Measurements from ENCODE around the gene ITSN1.
"Not testable (repeated sequence)": the region's sequence is repeated elsewhere in the genome, so short reads cannot be mapped to it uniquely, and the experiment has no call there.

ITSN1 gene

GRCh38 chr21:33651965-33652680 lies 9.8 kb downstream of the ITSN1 start:
- DNase-seq (ENCODE audit: low read depth), result no peak

- DNase-seq (ENCODE audit: low read depth), result no peak
Observed at GRCh38 chr21:33654412-33654811, 12.1 kb downstream of the ITSN1 start.

- DNase-seq (ENCODE audit: low read depth), result no peak
Observed at GRCh38 chr21:33655588-33656221, 13.4 kb downstream of the ITSN1 start.

GRCh38 chr21:33657124-33657820 lies 15.0 kb downstream of the ITSN1 start:
- DNase-seq (ENCODE audit: low read depth), result no peak

GRCh38 chr21:33658919-33659567 lies 16.7 kb downstream of the ITSN1 start:
- DNase-seq (ENCODE audit: low read depth), result no peak

- DNase-seq (ENCODE audit: low read depth), result no peak
Observed at GRCh38 chr21:33659568-33659949, 17.3 kb downstream of the ITSN1 start.

GRCh38 chr21:33660406-33660805 lies 18.1 kb downstream of the ITSN1 start:
- DNase-seq (ENCODE audit: low read depth), result no peak

GRCh38 chr21:33661146-33661545 lies 18.8 kb downstream of the ITSN1 start:
- DNase-seq (ENCODE audit: low read depth), result no peak

- no peak for DNase-seq (ENCODE audit: low read depth)
Observed at GRCh38 chr21:33662046-33662445, 19.7 kb downstream of the ITSN1 start.

- DNase-seq (ENCODE audit: low read depth), result no peak
Observed at GRCh38 chr21:33663241-33663640, 20.9 kb downstream of the ITSN1 start.

- no peak for DNase-seq (ENCODE audit: low read depth)
Observed at GRCh38 chr21:33664135-33664534, 21.8 kb downstream of the ITSN1 start.

- no peak for DNase-seq (ENCODE audit: low read depth)
Observed at GRCh38 chr21:33666153-33666552, 23.9 kb downstream of the ITSN1 start.

- no peak for DNase-seq (ENCODE audit: low read depth)
Observed at GRCh38 chr21:33667636-33668035, 25.3 kb downstream of the ITSN1 start.

GRCh38 chr21:33668180-33668579 lies 25.9 kb downstream of the ITSN1 start:
- no peak for DNase-seq (ENCODE audit: low read depth)

GRCh38 chr21:33668620-33669019 lies 26.3 kb downstream of the ITSN1 start:
- no peak for DNase-seq (ENCODE audit: low read depth)

GRCh38 chr21:33670076-33670978 lies 28.0 kb downstream of the ITSN1 start:
- no peak for DNase-seq (ENCODE audit: low read depth)

GRCh38 chr21:33673473-33673872 lies 31.2 kb downstream of the ITSN1 start:
- no peak for DNase-seq (ENCODE audit: low read depth)

- no peak for DNase-seq (ENCODE audit: low read depth)
Observed at GRCh38 chr21:33674226-33674625, 31.9 kb downstream of the ITSN1 start.

GRCh38 chr21:33676666-33677065 lies 34.4 kb downstream of the ITSN1 start:
- DNase-seq (ENCODE audit: low read depth), result not testable (repeated sequence)

GRCh38 chr21:33677450-33677849 lies 35.1 kb downstream of the ITSN1 start:
- DNase-seq (ENCODE audit: low read depth), result no peak

- DNase-seq (ENCODE audit: low read depth), result no peak
Observed at GRCh38 chr21:33680870-33681269, 38.6 kb downstream of the ITSN1 start.

All from stimulated activated CD8-positive, alpha-beta memory T cell treated with anti-CD3 and anti-CD28 coated beads, Interleukin-7, amount 100 ng/mL, for 24 hours (primary cell).